Measurements from ENCODE around the gene HIPK2.

DNA sequence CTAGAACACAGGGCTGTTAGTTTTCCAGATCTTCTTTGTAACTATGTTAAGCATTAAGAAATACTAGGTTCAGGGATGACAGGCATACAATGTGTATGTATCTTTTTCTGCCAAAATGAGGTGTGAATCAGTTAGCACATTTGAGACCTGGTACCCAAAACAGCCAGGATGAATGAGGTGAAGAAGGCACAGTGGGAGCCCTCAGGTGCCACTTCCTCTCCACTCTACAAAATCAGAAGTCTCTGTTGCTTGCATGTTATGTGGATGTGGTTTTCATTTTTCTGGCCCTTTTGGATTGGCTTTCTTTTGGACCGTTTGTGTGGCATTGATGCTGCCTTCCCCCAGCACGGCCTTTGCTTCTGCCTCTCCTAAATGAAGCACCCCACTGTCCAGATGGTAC is 35.9 kb upstream of the HIPK2 start:
- TF ChIP-seq CHD4 (IDR thresholded peaks at IDR 0.05) (no peak), SMAD5 (IDR thresholded peaks at IDR 0.05; ENCODE audit: low read depth) (no peak), ZNF592 (IDR thresholded peaks at IDR 0.05) (no peak), TAF1 (IDR thresholded peaks at IDR 0.05; ENCODE audit: borderline replicate concordance, low read depth, low read length) (no peak), MAX (IDR thresholded peaks at IDR 0.05; ENCODE audit: low read depth, low read length) (no peak), CEBPB (IDR thresholded peaks at IDR 0.05; ENCODE audit: borderline replicate concordance in 1 of 2, low read depth in 2 of 2, low read length in 2 of 2) (no peak)
- TF ChIP-seq, protein P1, sequence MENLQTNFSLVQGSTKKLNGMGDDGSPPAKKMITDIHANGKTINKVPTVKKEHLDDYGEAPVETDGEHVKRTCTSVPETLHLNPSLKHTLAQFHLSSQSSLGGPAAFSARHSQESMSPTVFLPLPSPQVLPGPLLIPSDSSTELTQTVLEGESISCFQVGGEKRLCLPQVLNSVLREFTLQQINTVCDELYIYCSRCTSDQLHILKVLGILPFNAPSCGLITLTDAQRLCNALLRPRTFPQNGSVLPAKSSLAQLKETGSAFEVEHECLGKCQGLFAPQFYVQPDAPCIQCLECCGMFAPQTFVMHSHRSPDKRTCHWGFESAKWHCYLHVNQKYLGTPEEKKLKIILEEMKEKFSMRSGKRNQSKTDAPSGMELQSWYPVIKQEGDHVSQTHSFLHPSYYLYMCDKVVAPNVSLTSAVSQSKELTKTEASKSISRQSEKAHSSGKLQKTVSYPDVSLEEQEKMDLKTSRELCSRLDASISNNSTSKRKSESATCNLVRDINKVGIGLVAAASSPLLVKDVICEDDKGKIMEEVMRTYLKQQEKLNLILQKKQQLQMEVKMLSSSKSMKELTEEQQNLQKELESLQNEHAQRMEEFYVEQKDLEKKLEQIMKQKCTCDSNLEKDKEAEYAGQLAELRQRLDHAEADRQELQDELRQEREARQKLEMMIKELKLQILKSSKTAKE (IDR thresholded peaks at IDR 0.05; ENCODE audit: low read depth, poor library complexity, severe bottlenecking), result no peak
- TF ChIP-seq, protein P2, sequence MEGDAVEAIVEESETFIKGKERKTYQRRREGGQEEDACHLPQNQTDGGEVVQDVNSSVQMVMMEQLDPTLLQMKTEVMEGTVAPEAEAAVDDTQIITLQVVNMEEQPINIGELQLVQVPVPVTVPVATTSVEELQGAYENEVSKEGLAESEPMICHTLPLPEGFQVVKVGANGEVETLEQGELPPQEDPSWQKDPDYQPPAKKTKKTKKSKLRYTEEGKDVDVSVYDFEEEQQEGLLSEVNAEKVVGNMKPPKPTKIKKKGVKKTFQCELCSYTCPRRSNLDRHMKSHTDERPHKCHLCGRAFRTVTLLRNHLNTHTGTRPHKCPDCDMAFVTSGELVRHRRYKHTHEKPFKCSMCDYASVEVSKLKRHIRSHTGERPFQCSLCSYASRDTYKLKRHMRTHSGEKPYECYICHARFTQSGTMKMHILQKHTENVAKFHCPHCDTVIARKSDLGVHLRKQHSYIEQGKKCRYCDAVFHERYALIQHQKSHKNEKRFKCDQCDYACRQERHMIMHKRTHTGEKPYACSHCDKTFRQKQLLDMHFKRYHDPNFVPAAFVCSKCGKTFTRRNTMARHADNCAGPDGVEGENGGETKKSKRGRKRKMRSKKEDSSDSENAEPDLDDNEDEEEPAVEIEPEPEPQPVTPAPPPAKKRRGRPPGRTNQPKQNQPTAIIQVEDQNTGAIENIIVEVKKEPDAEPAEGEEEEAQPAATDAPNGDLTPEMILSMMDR (IDR thresholded peaks at IDR 0.05 in 2 of 3, conservative IDR thresholded peaks at IDR 0.05 in 1 of 3; ENCODE audit: control insufficient read depth in 2 of 3, extremely low read depth in 1 of 3, insufficient read depth in 1 of 3, low read depth in 3 of 3, low read length in 3 of 3), result no peak

Data from GM12878 (cell line).